ENCODE results near the gene EDDM13.
A peak's percentile ranks its signal among the peaks of the same experiment; 100 is the strongest.

Gene EDDM13

DNA sequence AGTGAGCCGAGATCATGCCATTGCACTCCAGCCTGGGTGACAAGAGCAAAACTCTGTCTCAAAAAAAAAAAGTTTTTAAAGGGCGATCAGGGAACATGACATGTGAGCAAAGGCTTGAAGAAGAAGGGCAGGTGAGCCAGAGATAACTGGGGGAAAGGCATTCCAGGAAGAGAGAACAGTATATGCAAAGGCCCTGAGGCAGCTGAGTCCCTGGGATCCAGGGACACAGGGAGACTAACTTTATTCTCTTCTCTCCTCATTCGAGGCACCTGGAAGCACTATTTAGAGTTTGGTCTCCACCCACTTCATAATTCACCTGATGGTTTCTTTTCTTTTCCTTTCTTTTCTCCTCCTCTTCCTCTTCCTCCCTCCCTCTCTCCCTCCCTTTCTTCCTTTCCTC, 24.5 kb downstream of the EDDM13 start:
- no peaks in the 10 kb centered on the region for H3K36me3 ChIP-seq (ENCODE audit: control insufficient read depth, insufficient read depth, low read length)
- no peak overlapping the region for H2BK15ac ChIP-seq (replicated peaks; ENCODE audit: low read depth)
- no peak overlapping the region for H3K27ac ChIP-seq (ENCODE audit: low read depth, low read length)
- no peak overlapping the region for H4K5ac ChIP-seq (ENCODE audit: low read length)
- H3K27me3 ChIP-seq (ENCODE audit: insufficient read depth, low read length, poor library complexity): no peaks in the 10 kb centered on the region
- H3K79me2 ChIP-seq (ENCODE audit: control insufficient read depth, insufficient read depth, low read length): no peaks in the 10 kb centered on the region
- no peak overlapping the region for H3K4ac ChIP-seq (ENCODE audit: low read depth, low read length)
- no peak overlapping the region for H3K56ac ChIP-seq (ENCODE audit: low read length)
- H3K4me2 ChIP-seq (ENCODE audit: low read length): no peak overlapping the region
- no peak overlapping the region for H2AK5ac ChIP-seq (ENCODE audit: low read length)
- no peaks in the 10 kb centered on the region for H3K4me1 ChIP-seq (ENCODE audit: control insufficient read depth, low read depth, low read length)
- no peak overlapping the region for H3K23ac ChIP-seq (ENCODE audit: low read length)
- no peak overlapping the region for H3K18ac ChIP-seq (ENCODE audit: low read length)
- H3K4me3 ChIP-seq (ENCODE audit: low read length): no peak overlapping the region
- WGBS (ENCODE audit: extremely low coverage, insufficient coverage, low lambda C conversion rate): no CpG with 5 or more reads among the region's 3 CpGs
- H4K8ac ChIP-seq (ENCODE audit: low read depth, low read length): no peak overlapping the region
- H2BK5ac ChIP-seq (ENCODE audit: low read length): no peak overlapping the region
- no peak overlapping the region for H2BK120ac ChIP-seq (ENCODE audit: low read depth, low read length)
- DNase-seq: no peak
- no peaks in the 10 kb centered on the region for H3K79me1 ChIP-seq (ENCODE audit: low read length)
- no peak overlapping the region for H3K9ac ChIP-seq (ENCODE audit: low read length)

DNA sequence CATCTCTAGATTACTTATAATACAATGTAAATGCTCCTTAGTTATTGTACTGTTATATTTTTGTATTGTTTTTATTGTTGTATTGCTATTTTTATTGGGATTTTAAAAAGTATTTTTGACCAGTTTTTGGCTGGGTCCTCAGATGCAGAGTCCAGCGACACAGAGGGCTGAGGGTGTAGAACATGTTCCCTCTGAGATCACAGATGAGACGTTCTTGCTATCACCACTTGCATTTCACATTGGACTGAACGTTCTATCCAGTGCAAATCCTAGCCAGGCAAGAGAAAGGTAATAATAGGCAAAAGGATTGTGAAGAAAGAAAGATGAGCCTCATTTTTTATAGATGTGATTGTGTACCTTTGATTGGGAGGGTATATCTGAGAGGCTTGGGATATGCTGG, 27.1 kb downstream of the EDDM13 start:
- H3K36me3 ChIP-seq (ENCODE audit: control insufficient read depth, insufficient read depth, low read length): no peaks in the 10 kb centered on the region
- no peak overlapping the region for H4K5ac ChIP-seq (ENCODE audit: low read length)
- H2BK5ac ChIP-seq (ENCODE audit: low read length): no peak overlapping the region
- no peak for DNase-seq
- no peak overlapping the region for H2AK5ac ChIP-seq (ENCODE audit: low read length)
- H3K9ac ChIP-seq (ENCODE audit: low read length): no peak overlapping the region
- H3K79me1 ChIP-seq (ENCODE audit: low read length): no peaks in the 10 kb centered on the region
- H2BK120ac ChIP-seq (ENCODE audit: low read depth, low read length): no peak overlapping the region
- no CpG with 5 or more reads among the region's 3 CpGs for WGBS (ENCODE audit: extremely low coverage, insufficient coverage, low lambda C conversion rate)
- no peak overlapping the region for H3K27ac ChIP-seq (ENCODE audit: low read depth, low read length)
- no peak overlapping the region for H3K4me2 ChIP-seq (ENCODE audit: low read length)
- no peaks in the 10 kb centered on the region for H3K4me1 ChIP-seq (ENCODE audit: control insufficient read depth, low read depth, low read length)
- no peak overlapping the region for H3K23ac ChIP-seq (ENCODE audit: low read length)
- H2BK15ac ChIP-seq (replicated peaks; ENCODE audit: low read depth): no peak overlapping the region
- no peaks in the 10 kb centered on the region for H3K27me3 ChIP-seq (ENCODE audit: insufficient read depth, low read length, poor library complexity)
- H3K18ac ChIP-seq (ENCODE audit: low read length): no peak overlapping the region
- no peak overlapping the region for H3K4me3 ChIP-seq (ENCODE audit: low read length)
- H3K56ac ChIP-seq (ENCODE audit: low read length): no peak overlapping the region
- H4K8ac ChIP-seq (ENCODE audit: low read depth, low read length): no peak overlapping the region
- H3K4ac ChIP-seq (ENCODE audit: low read depth, low read length): no peak overlapping the region
- no peaks in the 10 kb centered on the region for H3K79me2 ChIP-seq (ENCODE audit: control insufficient read depth, insufficient read depth, low read length)

DNA sequence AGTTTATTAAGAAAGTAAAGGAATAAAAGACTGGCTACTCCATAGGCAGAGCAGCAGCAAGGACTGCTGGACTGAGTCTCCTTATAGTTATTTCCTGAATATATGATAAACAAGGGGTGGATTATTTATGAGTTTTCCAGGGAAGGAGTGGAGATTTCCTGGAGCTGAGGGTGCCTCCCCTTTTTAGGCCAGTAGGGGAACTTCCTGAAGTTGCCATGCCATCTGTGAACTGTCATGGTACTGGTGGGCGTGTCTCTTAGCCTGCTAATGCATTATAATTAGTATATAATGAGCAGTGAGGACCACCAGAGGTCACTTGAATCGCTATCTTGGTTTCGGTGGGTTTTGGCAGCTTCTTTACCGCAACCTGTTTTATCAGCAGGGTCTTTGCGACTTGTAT, 28.6 kb downstream of the EDDM13 start:
- no peak overlapping the region for H2AK5ac ChIP-seq (ENCODE audit: low read length)
- H3K4ac ChIP-seq (ENCODE audit: low read depth, low read length): no peak overlapping the region
- H4K5ac ChIP-seq (ENCODE audit: low read length): no peak overlapping the region
- H4K8ac ChIP-seq (ENCODE audit: low read depth, low read length): no peak overlapping the region
- H3K79me1 ChIP-seq (ENCODE audit: low read length): no peaks in the 10 kb centered on the region
- no peak overlapping the region for H2BK15ac ChIP-seq (replicated peaks; ENCODE audit: low read depth)
- H3K27me3 ChIP-seq (ENCODE audit: insufficient read depth, low read length, poor library complexity): no peaks in the 10 kb centered on the region
- peak; percentile 11 for DNase-seq
- no peak overlapping the region for H3K18ac ChIP-seq (ENCODE audit: low read length)
- H3K4me1 ChIP-seq (ENCODE audit: control insufficient read depth, low read depth, low read length): no peaks in the 10 kb centered on the region
- no peaks in the 10 kb centered on the region for H3K36me3 ChIP-seq (ENCODE audit: control insufficient read depth, insufficient read depth, low read length)
- no peak overlapping the region for H3K9ac ChIP-seq (ENCODE audit: low read length)
- H2BK120ac ChIP-seq (ENCODE audit: low read depth, low read length): no peak overlapping the region
- no peak overlapping the region for H3K4me3 ChIP-seq (ENCODE audit: low read length)
- H3K27ac ChIP-seq (ENCODE audit: low read depth, low read length): no peak overlapping the region
- WGBS (ENCODE audit: extremely low coverage, insufficient coverage, low lambda C conversion rate): no CpG with 5 or more reads among the region's 5 CpGs
- no peak overlapping the region for H3K23ac ChIP-seq (ENCODE audit: low read length)
- no peak overlapping the region for H2BK5ac ChIP-seq (ENCODE audit: low read length)
- no peak overlapping the region for H3K56ac ChIP-seq (ENCODE audit: low read length)
- no peak overlapping the region for H3K4me2 ChIP-seq (ENCODE audit: low read length)
- H3K79me2 ChIP-seq (ENCODE audit: control insufficient read depth, insufficient read depth, low read length): no peaks in the 10 kb centered on the region

DNA sequence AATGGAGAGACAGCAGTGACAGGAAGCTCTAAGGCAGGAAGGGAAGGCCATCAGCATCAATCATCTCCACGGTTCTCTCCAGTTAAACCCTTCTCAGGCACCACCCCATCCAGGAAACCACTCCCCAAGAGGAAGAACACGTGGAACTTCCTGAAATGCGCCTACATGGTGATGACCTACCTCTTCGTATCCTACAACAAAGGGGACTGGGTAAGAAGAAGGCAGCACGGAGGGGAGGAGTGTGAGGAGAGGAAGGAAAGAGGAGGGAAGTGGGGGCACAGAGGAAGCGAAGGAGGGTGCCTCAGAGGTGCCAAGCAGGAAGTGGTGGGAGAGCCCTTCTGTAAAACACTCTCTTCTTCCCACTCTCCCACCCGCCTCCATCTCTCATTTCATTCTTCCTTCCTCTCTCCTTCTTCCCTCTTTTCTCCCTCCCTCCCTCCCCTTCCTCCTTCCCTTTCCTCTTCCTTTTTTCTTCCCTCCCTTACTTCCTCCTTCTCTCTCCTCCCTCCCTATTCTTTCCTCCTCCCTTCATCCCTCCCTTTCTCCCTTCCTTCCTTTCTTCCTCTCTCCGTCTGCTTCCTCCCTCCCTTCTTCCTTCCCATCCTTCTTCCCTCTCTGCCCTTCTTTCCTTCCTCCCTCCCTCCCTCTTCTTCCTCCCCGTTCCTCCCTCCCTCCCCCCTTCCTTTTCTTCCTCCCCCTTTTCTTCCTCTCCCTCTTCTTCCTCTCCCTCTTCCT, 29.5 kb downstream of the EDDM13 start:
- H2AK5ac ChIP-seq (ENCODE audit: low read length): no peak overlapping the region
- H3K9ac ChIP-seq (ENCODE audit: low read length): no peak overlapping the region
- H3K4me2 ChIP-seq (ENCODE audit: low read length): no peak overlapping the region
- H2BK5ac ChIP-seq (ENCODE audit: low read length): no peak overlapping the region
- no peak overlapping the region for H4K8ac ChIP-seq (ENCODE audit: low read depth, low read length)
- no peak overlapping the region for H3K4ac ChIP-seq (ENCODE audit: low read depth, low read length)
- H3K27me3 ChIP-seq (ENCODE audit: insufficient read depth, low read length, poor library complexity): no peaks in the 10 kb centered on the region
- H3K4me1 ChIP-seq (ENCODE audit: control insufficient read depth, low read depth, low read length): no peaks in the 10 kb centered on the region
- no peak overlapping the region for H3K56ac ChIP-seq (ENCODE audit: low read length)
- no peak overlapping the region for H2BK120ac ChIP-seq (ENCODE audit: low read depth, low read length)
- H3K27ac ChIP-seq (ENCODE audit: low read depth, low read length): no peak overlapping the region
- no peak overlapping the region for H2BK15ac ChIP-seq (replicated peaks; ENCODE audit: low read depth)
- no peaks in the 10 kb centered on the region for H3K79me2 ChIP-seq (ENCODE audit: control insufficient read depth, insufficient read depth, low read length)
- no peak overlapping the region for H3K18ac ChIP-seq (ENCODE audit: low read length)
- H3K23ac ChIP-seq (ENCODE audit: low read length): no peak overlapping the region
- no CpG with 5 or more reads among the region's 9 CpGs for WGBS (ENCODE audit: extremely low coverage, insufficient coverage, low lambda C conversion rate)
- no peaks in the 10 kb centered on the region for H3K79me1 ChIP-seq (ENCODE audit: low read length)
- no peak overlapping the region for H4K5ac ChIP-seq (ENCODE audit: low read length)
- H3K4me3 ChIP-seq (ENCODE audit: low read length): no peak overlapping the region
- no peak for DNase-seq
- H3K36me3 ChIP-seq (ENCODE audit: control insufficient read depth, insufficient read depth, low read length): no peaks in the 10 kb centered on the region

DNA sequence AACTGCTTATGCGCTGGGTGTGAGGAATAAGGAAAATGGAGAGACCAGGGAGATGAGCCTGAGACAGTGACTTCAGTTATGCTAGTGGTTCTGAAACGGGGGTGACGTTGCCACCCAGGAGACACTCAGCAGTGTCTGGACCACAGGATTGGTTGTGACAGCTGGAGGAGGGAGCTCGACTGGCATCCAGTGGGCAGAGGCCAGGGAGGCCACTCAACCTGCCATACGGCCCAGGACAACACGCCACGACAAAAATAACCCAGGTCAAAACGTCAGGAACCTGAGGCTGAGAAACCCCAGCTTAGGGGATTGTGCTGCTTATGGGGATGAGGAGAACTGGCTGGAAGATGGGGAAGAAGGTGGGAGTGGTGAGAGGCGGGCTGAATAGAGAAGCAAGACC, 31.7 kb downstream of the EDDM13 start:
- no peak for DNase-seq

DNA sequence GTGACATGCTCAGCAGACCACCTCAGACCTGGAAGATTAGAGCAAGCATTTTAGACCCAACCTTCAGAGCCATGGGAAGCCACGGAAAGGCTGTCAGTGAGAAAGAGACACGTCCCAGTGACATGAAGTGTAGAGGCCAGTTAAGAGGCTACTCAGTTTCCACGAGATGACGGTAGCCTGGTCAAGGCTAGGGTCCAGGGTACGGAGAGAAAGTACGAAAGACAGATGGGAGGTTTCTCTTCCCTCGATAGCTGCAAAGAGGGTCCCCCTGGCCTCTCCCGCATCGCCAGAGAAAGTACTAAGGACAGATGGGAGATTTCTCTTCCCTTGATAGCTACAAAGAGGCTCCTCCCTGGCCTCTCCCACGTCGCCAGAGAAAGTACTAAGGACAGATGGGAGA, 33.5 kb downstream of the EDDM13 start:
- no peak overlapping the region for H2AK5ac ChIP-seq (ENCODE audit: low read length)
- no peak overlapping the region for H3K9ac ChIP-seq (ENCODE audit: low read length)
- no peak overlapping the region for H3K27ac ChIP-seq (ENCODE audit: low read depth, low read length)
- no peaks in the 10 kb centered on the region for H3K79me2 ChIP-seq (ENCODE audit: control insufficient read depth, insufficient read depth, low read length)
- H3K4me3 ChIP-seq (ENCODE audit: low read length): no peak overlapping the region
- H2BK15ac ChIP-seq (replicated peaks; ENCODE audit: low read depth): no peak overlapping the region
- H3K27me3 ChIP-seq (ENCODE audit: insufficient read depth, low read length, poor library complexity): no peaks in the 10 kb centered on the region
- H3K18ac ChIP-seq (ENCODE audit: low read length): no peak overlapping the region
- H3K79me1 ChIP-seq (ENCODE audit: low read length): no peaks in the 10 kb centered on the region
- no peak overlapping the region for H3K4ac ChIP-seq (ENCODE audit: low read depth, low read length)
- H2BK120ac ChIP-seq (ENCODE audit: low read depth, low read length): no peak overlapping the region
- H3K4me2 ChIP-seq (ENCODE audit: low read length): no peak overlapping the region
- H3K56ac ChIP-seq (ENCODE audit: low read length): no peak overlapping the region
- H4K5ac ChIP-seq (ENCODE audit: low read length): no peak overlapping the region
- H3K4me1 ChIP-seq (ENCODE audit: control insufficient read depth, low read depth, low read length): no peaks in the 10 kb centered on the region
- no peak for DNase-seq
- no peak overlapping the region for H3K23ac ChIP-seq (ENCODE audit: low read length)
- H3K36me3 ChIP-seq (ENCODE audit: control insufficient read depth, insufficient read depth, low read length): no peaks in the 10 kb centered on the region
- no CpG with 5 or more reads among the region's 11 CpGs for WGBS (ENCODE audit: extremely low coverage, insufficient coverage, low lambda C conversion rate)
- H4K8ac ChIP-seq (ENCODE audit: low read depth, low read length): no peak overlapping the region
- H2BK5ac ChIP-seq (ENCODE audit: low read length): no peak overlapping the region

More for the DNA sequence above, 31.7 kb downstream of the EDDM13 start:
- no peak overlapping the region for H2BK15ac ChIP-seq (replicated peaks; ENCODE audit: low read depth)
- no peak overlapping the region for H2AK5ac ChIP-seq (ENCODE audit: low read length)
- no peak overlapping the region for H3K9ac ChIP-seq (ENCODE audit: low read length)
- no peaks in the 10 kb centered on the region for H3K4me1 ChIP-seq (ENCODE audit: control insufficient read depth, low read depth, low read length)
- H3K36me3 ChIP-seq (ENCODE audit: control insufficient read depth, insufficient read depth, low read length): no peaks in the 10 kb centered on the region
- no peak overlapping the region for H3K23ac ChIP-seq (ENCODE audit: low read length)
- H3K27ac ChIP-seq (ENCODE audit: low read depth, low read length): no peak overlapping the region
- H2BK5ac ChIP-seq (ENCODE audit: low read length): no peak overlapping the region
- H2BK120ac ChIP-seq (ENCODE audit: low read depth, low read length): no peak overlapping the region
- H3K56ac ChIP-seq (ENCODE audit: low read length): no peak overlapping the region
- H4K5ac ChIP-seq (ENCODE audit: low read length): no peak overlapping the region
- no peak overlapping the region for H3K4ac ChIP-seq (ENCODE audit: low read depth, low read length)
- WGBS (ENCODE audit: extremely low coverage, insufficient coverage, low lambda C conversion rate): no CpG with 5 or more reads among the region's 9 CpGs
- no peak overlapping the region for H3K4me3 ChIP-seq (ENCODE audit: low read length)
- H3K79me1 ChIP-seq (ENCODE audit: low read length): no peaks in the 10 kb centered on the region
- no peaks in the 10 kb centered on the region for H3K27me3 ChIP-seq (ENCODE audit: insufficient read depth, low read length, poor library complexity)
- no peaks in the 10 kb centered on the region for H3K79me2 ChIP-seq (ENCODE audit: control insufficient read depth, insufficient read depth, low read length)
- H4K8ac ChIP-seq (ENCODE audit: low read depth, low read length): no peak overlapping the region
- no peak overlapping the region for H3K18ac ChIP-seq (ENCODE audit: low read length)
- H3K4me2 ChIP-seq (ENCODE audit: low read length): no peak overlapping the region
